Esophagus muscularis mucosa (tissue), 4 donors: ENCODE measurements around the gene FAM241B.

ENCODE experiments used
- CTCF ChIP-seq, 3 experiments: fragments of 200-600 bp in 2 of 3; fragments of 450-650 bp in 1 of 3; sonication (generic) in 2 of 3; IDR thresholded peaks; one replicate each; pipeline ENCODE4 v1.5.1; 2017 to 2019; ENCODE audit warnings: antibody characterized with exemption in 3 of 3, mild to moderate bottlenecking in 2 of 3, moderate library complexity in 1 of 3
- EP300 ChIP-seq: sonication (generic); formaldehyde crosslinking; IDR thresholded peaks from one replicate; pipeline ENCODE4 v1.6.1; 2017; ENCODE audit warnings: antibody characterized with exemption
- POLR2A ChIP-seq: fragments of 450-650 bp; IDR thresholded peaks from one replicate; pipeline ENCODE4 v1.6.1; 2017; ENCODE audit warnings: antibody characterized with exemption, moderate library complexity, mild to moderate bottlenecking, low read depth
- POLR2AphosphoS5 ChIP-seq, 2 donors: sonication (generic); formaldehyde crosslinking; IDR thresholded peaks; one replicate each; pipeline ENCODE4 v1.6.1; 2017; ENCODE audit warnings: antibody characterized with exemption in 2 of 2

- TF ChIP-seq POLR2A (no peak), CTCF (IDR thresholded peaks at IDR 0.05) (no peak), POLR2AphosphoS5 (IDR thresholded peaks at IDR 0.05) (no peak), EP300 (no peak)
Observed at GRCh38 chr10:69647819-69648218, 17.8 kb downstream of the FAM241B start.
